ENCODE results near the gene LIN7A. TPM values are rescaled to one million over a fixed set of nuclear protein-coding genes. Genes with fewer than 3 reads are reported as not detected.

LIN7A gene
- total and polyA plus RNA-seq, 2 of the 4 experiments (the other 2 are of a cell fraction) = 10.8 to 24.7 TPM

- Histone ChIP-seq H3K4me3 (ENCODE audit: insufficient read depth, low read depth, low read length) (no peak overlapping the region), H4K5ac (ENCODE audit: low read depth, low read length) (no peak overlapping the region), H2AK5ac (ENCODE audit: low read depth, low read length) (no peak overlapping the region), H3K9ac (ENCODE audit: low read depth, low read length) (no peak overlapping the region), H4K20me1 (ENCODE audit: insufficient read depth, low read length) (no peaks in the 10 kb centered on the region), H3K27me3 (ENCODE audit: control insufficient read depth, insufficient read depth, low read length) (no peaks in the 10 kb centered on the region), H3K9me1 (ENCODE audit: insufficient read depth, low read length) (peaks cover 3% of the 10 kb centered on the region; the same call in 1 of the 2 replicates), H3K4me1 (ENCODE audit: control insufficient read depth, insufficient read depth, low read length) (peaks cover 7% of the 10 kb centered on the region), H3K4ac (ENCODE audit: low read depth, low read length) (no peak overlapping the region), H3K4me2 (ENCODE audit: low read depth, low read length) (no peak overlapping the region), H4K8ac (ENCODE audit: low read depth in 2 of 2, low read length in 2 of 2) (no peak overlapping the region), H2AFZ (replicated peaks; ENCODE audit: low read length, poor library complexity) (no peak overlapping the region), H2BK120ac (ENCODE audit: low read depth, low read length) (no peak overlapping the region), H2AK9ac (replicated peaks; ENCODE audit: low read depth, low read length, poor library complexity) (no peak overlapping the region), H3K18ac (ENCODE audit: low read depth, low read length) (no peak overlapping the region), H4K91ac (ENCODE audit: insufficient read depth, low read depth, low read length) (no peak overlapping the region), H2BK15ac (ENCODE audit: low read depth, low read length) (no peak overlapping the region), H3K9me3 (ENCODE audit: control insufficient read depth, insufficient read depth, low read length) (no peaks in the 10 kb centered on the region), H3K23ac (ENCODE audit: low read depth, low read length) (no peak overlapping the region), H3K27ac (ENCODE audit: insufficient read depth, low read length) (no peak overlapping the region), H3K79me1 (ENCODE audit: low read depth in 1 of 2, low read length in 2 of 2) (no peaks in the 10 kb centered on the region), H2BK20ac (ENCODE audit: low read depth, low read length) (no peak overlapping the region), H3K14ac (replicated peaks; ENCODE audit: low read depth, low read length) (no peak overlapping the region), H2BK5ac (ENCODE audit: low read depth, low read length, poor library complexity, severe bottlenecking) (no peak overlapping the region), H3K36me3 (ENCODE audit: control insufficient read depth, insufficient read depth, low read length) (no peaks in the 10 kb centered on the region), H3K56ac (ENCODE audit: extremely low read depth, insufficient read depth, low read length) (no peak overlapping the region)
- ATAC-seq (ENCODE audit: low read depth) = no peak
- in situ Hi-C loops (cut with MboI; ENCODE audit: low sequenced_read_pairs) = no loop called here
- CTCF ChIA-PET = no interaction called here
- intact Hi-C loops (cut with micrococcal nuclease) = loop anchor here (5.0 to 10.0 kb wide), 2 partner anchors 293 to 420 kb away; no protein-coding TSS in a partner anchor
- no peak for DNase-seq
- dilution Hi-C loops (cut with HindIII; ENCODE audit: low sequenced_read_pairs, unreplicated experiment) = no loop called here
- POLR2A ChIA-PET (ENCODE audit: unreplicated experiment) = no interaction called here
- no CpG with 5 or more reads among the region's 1 CpG for WGBS, 2 experiments (ENCODE audit: extremely low coverage in 2 of 2, insufficient read length in 1 of 2)
- TF ChIP-seq CEBPB (IDR thresholded peaks at IDR 0.05; ENCODE audit: low read depth, low read length) = no peak
- no peak for TF ChIP-seq FOS (IDR thresholded peaks at IDR 0.05; ENCODE audit: low read depth, low read length)
- TF ChIP-seq NFE2L2 (IDR thresholded peaks at IDR 0.05; ENCODE audit: low read depth, low read length) = no peak
- no peak for TF ChIP-seq CTCF (conservative IDR thresholded peaks at IDR 0.05; ENCODE audit: low read depth, low read length)
- no peak for TF ChIP-seq MXI1 (IDR thresholded peaks at IDR 0.05; ENCODE audit: borderline replicate concordance, low read depth, low read length)
- no peak for TF ChIP-seq USF2 (IDR thresholded peaks at IDR 0.05; ENCODE audit: low read depth, low read length)
- TF ChIP-seq ELK1 (IDR thresholded peaks at IDR 0.05; ENCODE audit: borderline replicate concordance, low read depth, low read length) = no peak
- no peak for TF ChIP-seq CHD1 (IDR thresholded peaks at IDR 0.05; ENCODE audit: low read depth, low read length)
- TF ChIP-seq MAFK (IDR thresholded peaks at IDR 0.05; ENCODE audit: low read depth, low read length) = no peak
- no peak for TF ChIP-seq RCOR1 (IDR thresholded peaks at IDR 0.05; ENCODE audit: insufficient replicate concordance, low read length)
- TF ChIP-seq MAZ (IDR thresholded peaks at IDR 0.05; ENCODE audit: borderline replicate concordance, low read depth, low read length) = no peak
- no peak for TF ChIP-seq RAD21 (IDR thresholded peaks at IDR 0.05; ENCODE audit: low read length)
- TF ChIP-seq SMC3 (IDR thresholded peaks at IDR 0.05; ENCODE audit: low read depth, low read length) = no peak
- TF ChIP-seq RFX5 (IDR thresholded peaks at IDR 0.05; ENCODE audit: low read depth, low read length) = no peak
- TF ChIP-seq BHLHE40 (IDR thresholded peaks at IDR 0.05; ENCODE audit: low read depth, low read length) = no peak
- no peak for TF ChIP-seq POLR2A (IDR thresholded peaks at IDR 0.05; ENCODE audit: low read depth, low read length)
- no TSS peak for BruUV-seq (replicated peaks)
These were observed 103.0 kb downstream of the LIN7A start for GRCh38 chr12:80834724-80835123.

Measured in IMR-90 (cell line).